K562 (cell line): ENCODE results near the gene SLC25A1. TPM values are rescaled to one million over a fixed set of nuclear protein-coding genes. Genes with fewer than 3 reads are reported as not detected.

Experiments used
- ATAC-seq: fragments of 200-7000 bp; cut with Tn5 transposase; 3 replicates; pipeline ENCODE4 v1.9.1; 2020; ENCODE audit warnings: moderate library complexity
- BruUV-seq: library from RNA; stranded (reverse); fragments of 400-500 nt; replicated peaks from 2 replicates; lab custom pipeline; 2021; lab: Mats Ljungman, UMichigan
- CTCF ChIA-PET: fragments of 300-600 bp; formaldehyde crosslinking; extraction: SDS; loops from one replicate; lab custom pipeline; 2021; ENCODE audit warnings: low intra/inter-chr PET ratio; lab: Yijun Ruan, JAX
- POLR2A ChIA-PET: fragments of 300-600, 350-650 bp; sonication (Branson Sonifier 250); formaldehyde crosslinking; extraction: SDS; loops from one replicate; lab custom pipeline; 2021; ENCODE audit warnings: antibody characterized with exemption, inconsistent platforms; lab: Yijun Ruan, JAX
- DNase-seq, 4 experiments: peaks; one replicate each; pipeline versions ENCODE4 v3.0.0 to v3.0.0-alpha.2; 2011 to 2018; ENCODE audit warnings: low spot score in 3 of 4, mixed read lengths in 3 of 4; ENCODE audit errors: extremely low read depth in 1 of 4
- FAIRE-seq: peaks from 2 replicates; lab custom pipeline; 2011; peaks lifted over from hg19 to GRCh38; lab: Jason Lieb, UNC
- H2AFZ ChIP-seq: 2 replicates; pipeline ENCODE4 v1.6.0; 2011; ENCODE audit warnings: low read depth, low read length, control low read depth, inconsistent platforms
- H3K27ac ChIP-seq: fragments of 200-600 bp; 3 replicates; pipeline ENCODE4 v1.8.0; 2011; ENCODE audit warnings: low read depth, mild to moderate bottlenecking, control low read depth, inconsistent platforms, low read length, moderate library complexity, mixed read lengths; ENCODE audit errors: extremely low read depth
- H3K27me3 ChIP-seq, 2 experiments: fragments of 300-600 bp in 1 of 2; 2 replicates in 1 of 2; 3 replicates in 1 of 2; pipeline versions ENCODE4 v1.6.0 to v1.8.0; 2011; ENCODE audit warnings: inconsistent platforms in 2 of 2, low read length in 2 of 2, mild to moderate bottlenecking in 1 of 2, mixed read lengths in 1 of 2, moderate library complexity in 1 of 2; ENCODE audit not compliant: control insufficient read depth in 2 of 2, insufficient read depth in 2 of 2
- H3K36me3 ChIP-seq: fragments of 300-600 bp; 3 replicates; pipeline ENCODE4 v1.8.0; 2011; ENCODE audit warnings: mild to moderate bottlenecking, low read length, inconsistent platforms; ENCODE audit not compliant: control insufficient read depth, insufficient read depth
- H3K4me1 ChIP-seq, 2 experiments: fragments of 200-600 bp in 1 of 2; replicated peaks in 1 of 2; 2 replicates in 1 of 2; 3 replicates in 1 of 2; pipeline versions ENCODE4 v1.5.1 to v1.8.0; 2011; ENCODE audit warnings: inconsistent platforms in 2 of 2, low read length in 2 of 2, mild to moderate bottlenecking in 1 of 2, mixed read lengths in 1 of 2, moderate library complexity in 1 of 2; ENCODE audit not compliant: control insufficient read depth in 2 of 2, insufficient read depth in 2 of 2
- H3K4me2 ChIP-seq: 2 replicates; pipeline ENCODE4 v1.6.1; 2011; ENCODE audit warnings: low read length, control low read depth, inconsistent platforms, mixed read lengths; ENCODE audit not compliant: insufficient read depth
- H3K4me3 ChIP-seq: fragments of 200-600 bp; sonication (generic), shearing (Covaris generic); 2 replicates; pipeline ENCODE4 v1.5.1; 2016; ENCODE audit warnings: control low read depth, inconsistent platforms
- H3K79me2 ChIP-seq: fragments of 200-600 bp; 3 replicates; pipeline ENCODE4 v1.8.0; 2011; ENCODE audit warnings: low read length, inconsistent platforms; ENCODE audit not compliant: control insufficient read depth, insufficient read depth
- H3K9ac ChIP-seq, 2 experiments: 2 replicates each; pipeline versions ENCODE4 v1.6.0 to v1.6.1; 2011; ENCODE audit warnings: low read depth in 2 of 2, low read length in 2 of 2, control low read depth in 1 of 2, inconsistent platforms in 1 of 2, mild to moderate bottlenecking in 1 of 2, mixed read lengths in 1 of 2; ENCODE audit not compliant: insufficient read depth in 1 of 2
- H3K9me1 ChIP-seq: one replicate; pipeline ENCODE4 v1.6.0; 2011; ENCODE audit warnings: inconsistent platforms, mild to moderate bottlenecking, low read length, moderate library complexity; ENCODE audit not compliant: control insufficient read depth, insufficient read depth
- H3K9me3 ChIP-seq: replicated peaks from 2 replicates; pipeline ENCODE4 v1.5.1; 2011; ENCODE audit warnings: low read depth, low read length, inconsistent platforms; ENCODE audit not compliant: control insufficient read depth, insufficient read depth
- H4K20me1 ChIP-seq: replicated peaks from 2 replicates; pipeline ENCODE4 v1.6.1; 2011; ENCODE audit warnings: low read length, inconsistent platforms, mixed read lengths; ENCODE audit not compliant: control insufficient read depth, insufficient read depth
- PYGO2 ChIP-seq: fragments of 450-650 bp; IDR thresholded peaks from 2 replicates; pipeline ENCODE4 v1.6.1; 2016; ENCODE audit warnings: mild to moderate bottlenecking, missing genetic modification characterization, moderate library complexity, missing compliant biosample characterization
- RAD51 ChIP-seq: fragments of 450-650 bp; IDR thresholded peaks from 2 replicates; pipeline ENCODE4 v1.7.1; 2016; ENCODE audit warnings: low read depth, mild to moderate bottlenecking, borderline replicate concordance
- TAF7 ChIP-seq: fragments of 450-650 bp; IDR thresholded peaks from 2 replicates; pipeline ENCODE4 v1.6.1; 2016; ENCODE audit warnings: missing genetic modification characterization, missing compliant biosample characterization
- TEAD1 ChIP-seq, 2 experiments: fragments of 450-650 bp in 1 of 2; sonication (generic) in 1 of 2; formaldehyde crosslinking; IDR thresholded peaks; 2 replicates each; pipeline versions ENCODE4 v1.4.0 to v1.8.0; 2020 to 2022; ENCODE audit warnings: mild to moderate bottlenecking in 2 of 2, missing genetic modification reagents in 1 of 2
- TOE1 ChIP-seq, 2 experiments: fragments of 450-650 bp in 1 of 2; sonication (generic) in 1 of 2; formaldehyde crosslinking in 1 of 2; IDR thresholded peaks; 2 replicates each; pipeline versions ENCODE4 v1.7.1 to v1.8.0; 2016 to 2022; ENCODE audit warnings: borderline replicate concordance in 2 of 2, mild to moderate bottlenecking in 2 of 2, antibody characterized with exemption in 1 of 2, inconsistent platforms in 1 of 2, low read depth in 1 of 2, missing genetic modification reagents in 1 of 2, moderate library complexity in 1 of 2
- WGBS: fragments of 100-300 bp; shearing (Covaris generic); methylation state at CpG from one replicate; pipeline ENCODE4 v1.1.6; 2016; ENCODE audit warnings: low coverage, mixed read lengths; ENCODE audit not compliant: insufficient coverage; ENCODE audit errors: missing lambda C conversion rate; 5-methylcytosine and 5-hydroxymethylcytosine counted together
- in situ Hi-C: fragments of 300-500 bp; cut with MboI; formaldehyde crosslinking; loops from 4 replicates; pipeline ENCODE4 v1.15.0; 2018; ENCODE audit warnings: inconsistent platforms, mixed read lengths
- intact Hi-C: fragments of 100-400 bp; cut with micrococcal nuclease; formaldehyde crosslinking; loops from 2 replicates; pipeline ENCODE4 v1.14.2; 2022
- polyA plus RNA-seq, 8 experiments: library from polyadenylated mRNA; depleted of rRNA in 4 of 8; stranded (reverse) in 5 of 8; unstranded in 3 of 8; fragments of >200 nt; fragmentation: Nextera tagmentation in 2 of 8; fragmentation: Illumina TruSeq in 1 of 8; extraction: Ambion mirVana in 2 of 8; extraction: Trizol in 1 of 8; gene quantifications; 2 replicates each; pipeline versions ENCODE4 v1.2.1 to v1.2.3, GENCODE V29; 2011 to 2014; ENCODE audit warnings: inconsistent platforms in 1 of 8, missing spikeins in 1 of 8
- total RNA-seq, 7 experiments: library from RNA; depleted of rRNA in 6 of 7; stranded (reverse); fragments of >200 nt in 6 of 7; fragmentation: Illumina TruSeq in 2 of 7; extraction: Trizol in 2 of 7; gene quantifications; 2 replicates each; pipeline versions ENCODE4 v1.2.1 to v1.2.3, GENCODE V29; 2011 to 2021; ENCODE audit warnings: low replicate concordance in 1 of 7
- TF ChIP-seq, protein P1 (sequence below): fragments of 200-600 bp; sonication (generic); IDR thresholded peaks from one replicate; pipeline ENCODE4 v1.6.1; 2012; ENCODE audit warnings: mild to moderate bottlenecking, low read depth, low read length, inconsistent platforms
- TF ChIP-seq, protein P2 (sequence below): sonication (generic); formaldehyde crosslinking; IDR thresholded peaks from 2 replicates; pipeline ENCODE4 v1.9.0; 2022; ENCODE audit warnings: mild to moderate bottlenecking, missing genetic modification reagents

The SLC25A1 gene
- total and polyA plus RNA-seq, 9 of the 15 experiments (the other 6 are each of a cell fraction or from before 2014, with no cell fraction given): 11.0 to 408 (median 110) TPM

GRCh38 chr22:19213442-19214077, 35.0 kb upstream of the SLC25A1 start:
- 4% methylated on average over 9 of the region's 9 CpGs for WGBS
- FAIRE-seq (peak; percentile 48), DNase-seq (no peak), ATAC-seq (no peak)
- Histone ChIP-seq H3K4me3 (no peak overlapping the region), H3K9ac (no peak overlapping the region), H3K9me3 (no peaks in the 10 kb centered on the region), H3K9me1 (peaks cover 3% of the 10 kb centered on the region), H3K4me1 (peaks cover 6 to 10% of the 10 kb centered on the region in 2 experiments), H3K27me3 (peaks cover 34 to 39% of the 10 kb centered on the region in 2 experiments), H2AFZ (no peak overlapping the region), H3K79me2 (no peaks in the 10 kb centered on the region), H3K36me3 (no peaks in the 10 kb centered on the region), H4K20me1 (0 out of 2 replicates have a peak, but pooled peaks cover 7% of the 10 kb centered on the region), H3K27ac (no peak overlapping the region), H3K4me2 (no peak overlapping the region)
- BruUV-seq: no TSS peak
- in situ Hi-C loops (no loop called here), intact Hi-C loops (no loop called here)
- ChIA-PET CTCF (no interaction called here), POLR2A (interaction anchor here (0.6 to 8.7 kb wide), 6 partner anchors 9 to 1022 kb away, joined by 3 to 123 read pairs (median 4); no protein-coding TSS in a partner anchor)
- TF ChIP-seq TEAD1 (CRISPR knock-in tag; IDR thresholded peaks at IDR 0.05) (peak in 1 of 2 experiments; percentile 58; a peak in 1 of 4 replicates), RAD51 (peak; percentile 95), TAF7 (tag) (peak; percentile 25; the same call in 1 of the 2 replicates), TOE1 (IDR thresholded peaks at IDR 0.05; ENCODE audit: borderline replicate concordance) (peak; percentile 94), TOE1 (CRISPR knock-in tag; IDR thresholded peaks at IDR 0.05; ENCODE audit: borderline replicate concordance, low read depth) (no peak), PYGO2 (tag) (0 out of 2 replicates have a peak, but pooled peaks have one; percentile 38)
- TF ChIP-seq, protein P1, sequence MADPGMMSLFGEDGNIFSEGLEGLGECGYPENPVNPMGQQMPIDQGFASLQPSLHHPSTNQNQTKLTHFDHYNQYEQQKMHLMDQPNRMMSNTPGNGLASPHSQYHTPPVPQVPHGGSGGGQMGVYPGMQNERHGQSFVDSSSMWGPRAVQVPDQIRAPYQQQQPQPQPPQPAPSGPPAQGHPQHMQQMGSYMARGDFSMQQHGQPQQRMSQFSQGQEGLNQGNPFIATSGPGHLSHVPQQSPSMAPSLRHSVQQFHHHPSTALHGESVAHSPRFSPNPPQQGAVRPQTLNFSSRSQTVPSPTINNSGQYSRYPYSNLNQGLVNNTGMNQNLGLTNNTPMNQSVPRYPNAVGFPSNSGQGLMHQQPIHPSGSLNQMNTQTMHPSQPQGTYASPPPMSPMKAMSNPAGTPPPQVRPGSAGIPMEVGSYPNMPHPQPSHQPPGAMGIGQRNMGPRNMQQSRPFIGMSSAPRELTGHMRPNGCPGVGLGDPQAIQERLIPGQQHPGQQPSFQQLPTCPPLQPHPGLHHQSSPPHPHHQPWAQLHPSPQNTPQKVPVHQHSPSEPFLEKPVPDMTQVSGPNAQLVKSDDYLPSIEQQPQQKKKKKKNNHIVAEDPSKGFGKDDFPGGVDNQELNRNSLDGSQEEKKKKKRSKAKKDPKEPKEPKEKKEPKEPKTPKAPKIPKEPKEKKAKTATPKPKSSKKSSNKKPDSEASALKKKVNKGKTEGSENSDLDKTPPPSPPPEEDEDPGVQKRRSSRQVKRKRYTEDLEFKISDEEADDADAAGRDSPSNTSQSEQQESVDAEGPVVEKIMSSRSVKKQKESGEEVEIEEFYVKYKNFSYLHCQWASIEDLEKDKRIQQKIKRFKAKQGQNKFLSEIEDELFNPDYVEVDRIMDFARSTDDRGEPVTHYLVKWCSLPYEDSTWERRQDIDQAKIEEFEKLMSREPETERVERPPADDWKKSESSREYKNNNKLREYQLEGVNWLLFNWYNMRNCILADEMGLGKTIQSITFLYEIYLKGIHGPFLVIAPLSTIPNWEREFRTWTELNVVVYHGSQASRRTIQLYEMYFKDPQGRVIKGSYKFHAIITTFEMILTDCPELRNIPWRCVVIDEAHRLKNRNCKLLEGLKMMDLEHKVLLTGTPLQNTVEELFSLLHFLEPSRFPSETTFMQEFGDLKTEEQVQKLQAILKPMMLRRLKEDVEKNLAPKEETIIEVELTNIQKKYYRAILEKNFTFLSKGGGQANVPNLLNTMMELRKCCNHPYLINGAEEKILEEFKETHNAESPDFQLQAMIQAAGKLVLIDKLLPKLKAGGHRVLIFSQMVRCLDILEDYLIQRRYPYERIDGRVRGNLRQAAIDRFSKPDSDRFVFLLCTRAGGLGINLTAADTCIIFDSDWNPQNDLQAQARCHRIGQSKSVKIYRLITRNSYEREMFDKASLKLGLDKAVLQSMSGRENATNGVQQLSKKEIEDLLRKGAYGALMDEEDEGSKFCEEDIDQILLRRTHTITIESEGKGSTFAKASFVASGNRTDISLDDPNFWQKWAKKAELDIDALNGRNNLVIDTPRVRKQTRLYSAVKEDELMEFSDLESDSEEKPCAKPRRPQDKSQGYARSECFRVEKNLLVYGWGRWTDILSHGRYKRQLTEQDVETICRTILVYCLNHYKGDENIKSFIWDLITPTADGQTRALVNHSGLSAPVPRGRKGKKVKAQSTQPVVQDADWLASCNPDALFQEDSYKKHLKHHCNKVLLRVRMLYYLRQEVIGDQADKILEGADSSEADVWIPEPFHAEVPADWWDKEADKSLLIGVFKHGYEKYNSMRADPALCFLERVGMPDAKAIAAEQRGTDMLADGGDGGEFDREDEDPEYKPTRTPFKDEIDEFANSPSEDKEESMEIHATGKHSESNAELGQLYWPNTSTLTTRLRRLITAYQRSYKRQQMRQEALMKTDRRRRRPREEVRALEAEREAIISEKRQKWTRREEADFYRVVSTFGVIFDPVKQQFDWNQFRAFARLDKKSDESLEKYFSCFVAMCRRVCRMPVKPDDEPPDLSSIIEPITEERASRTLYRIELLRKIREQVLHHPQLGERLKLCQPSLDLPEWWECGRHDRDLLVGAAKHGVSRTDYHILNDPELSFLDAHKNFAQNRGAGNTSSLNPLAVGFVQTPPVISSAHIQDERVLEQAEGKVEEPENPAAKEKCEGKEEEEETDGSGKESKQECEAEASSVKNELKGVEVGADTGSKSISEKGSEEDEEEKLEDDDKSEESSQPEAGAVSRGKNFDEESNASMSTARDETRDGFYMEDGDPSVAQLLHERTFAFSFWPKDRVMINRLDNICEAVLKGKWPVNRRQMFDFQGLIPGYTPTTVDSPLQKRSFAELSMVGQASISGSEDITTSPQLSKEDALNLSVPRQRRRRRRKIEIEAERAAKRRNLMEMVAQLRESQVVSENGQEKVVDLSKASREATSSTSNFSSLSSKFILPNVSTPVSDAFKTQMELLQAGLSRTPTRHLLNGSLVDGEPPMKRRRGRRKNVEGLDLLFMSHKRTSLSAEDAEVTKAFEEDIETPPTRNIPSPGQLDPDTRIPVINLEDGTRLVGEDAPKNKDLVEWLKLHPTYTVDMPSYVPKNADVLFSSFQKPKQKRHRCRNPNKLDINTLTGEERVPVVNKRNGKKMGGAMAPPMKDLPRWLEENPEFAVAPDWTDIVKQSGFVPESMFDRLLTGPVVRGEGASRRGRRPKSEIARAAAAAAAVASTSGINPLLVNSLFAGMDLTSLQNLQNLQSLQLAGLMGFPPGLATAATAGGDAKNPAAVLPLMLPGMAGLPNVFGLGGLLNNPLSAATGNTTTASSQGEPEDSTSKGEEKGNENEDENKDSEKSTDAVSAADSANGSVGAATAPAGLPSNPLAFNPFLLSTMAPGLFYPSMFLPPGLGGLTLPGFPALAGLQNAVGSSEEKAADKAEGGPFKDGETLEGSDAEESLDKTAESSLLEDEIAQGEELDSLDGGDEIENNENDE: peak; percentile 51
- TF ChIP-seq, protein P2, sequence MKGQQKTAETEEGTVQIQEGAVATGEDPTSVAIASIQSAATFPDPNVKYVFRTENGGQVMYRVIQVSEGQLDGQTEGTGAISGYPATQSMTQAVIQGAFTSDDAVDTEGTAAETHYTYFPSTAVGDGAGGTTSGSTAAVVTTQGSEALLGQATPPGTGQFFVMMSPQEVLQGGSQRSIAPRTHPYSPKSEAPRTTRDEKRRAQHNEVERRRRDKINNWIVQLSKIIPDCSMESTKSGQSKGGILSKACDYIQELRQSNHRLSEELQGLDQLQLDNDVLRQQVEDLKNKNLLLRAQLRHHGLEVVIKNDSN (CRISPR knock-in tag): peak; percentile 90
